GM12801 (cell line): ENCODE results near the gene USP24.
A peak's percentile ranks its signal among the peaks of the same experiment; 100 is the strongest.

ENCODE experiments used
- TF ChIP-seq, protein P1 (sequence below): IDR thresholded peaks from one replicate; pipeline ENCODE4 v1.5.1; 2011; ENCODE audit warnings: control low read depth; ENCODE audit not compliant: insufficient read length; ENCODE audit errors: extremely low read depth

The USP24 gene

DNA sequence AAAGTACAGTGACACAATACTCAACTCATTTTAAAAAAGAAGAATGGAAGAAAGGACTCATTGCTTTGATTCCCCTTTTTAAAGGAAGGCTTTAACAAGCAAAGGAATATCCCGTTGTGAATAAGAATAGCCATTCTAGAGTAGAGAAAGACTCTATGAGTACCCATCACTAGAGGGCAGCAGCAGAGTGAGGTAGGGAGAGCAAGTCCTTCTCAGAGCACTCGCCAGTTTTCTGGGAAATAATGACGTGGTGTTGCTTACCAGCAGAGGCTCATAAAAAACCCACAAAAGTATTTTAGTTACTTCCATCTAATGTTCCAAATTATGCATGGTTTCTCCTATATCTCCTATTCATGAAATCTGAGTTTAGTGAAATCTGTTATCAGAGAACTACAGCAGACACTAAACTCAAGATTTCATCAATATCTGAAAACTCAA is 74.6 kb downstream of the USP24 start:
- TF ChIP-seq, protein P1, sequence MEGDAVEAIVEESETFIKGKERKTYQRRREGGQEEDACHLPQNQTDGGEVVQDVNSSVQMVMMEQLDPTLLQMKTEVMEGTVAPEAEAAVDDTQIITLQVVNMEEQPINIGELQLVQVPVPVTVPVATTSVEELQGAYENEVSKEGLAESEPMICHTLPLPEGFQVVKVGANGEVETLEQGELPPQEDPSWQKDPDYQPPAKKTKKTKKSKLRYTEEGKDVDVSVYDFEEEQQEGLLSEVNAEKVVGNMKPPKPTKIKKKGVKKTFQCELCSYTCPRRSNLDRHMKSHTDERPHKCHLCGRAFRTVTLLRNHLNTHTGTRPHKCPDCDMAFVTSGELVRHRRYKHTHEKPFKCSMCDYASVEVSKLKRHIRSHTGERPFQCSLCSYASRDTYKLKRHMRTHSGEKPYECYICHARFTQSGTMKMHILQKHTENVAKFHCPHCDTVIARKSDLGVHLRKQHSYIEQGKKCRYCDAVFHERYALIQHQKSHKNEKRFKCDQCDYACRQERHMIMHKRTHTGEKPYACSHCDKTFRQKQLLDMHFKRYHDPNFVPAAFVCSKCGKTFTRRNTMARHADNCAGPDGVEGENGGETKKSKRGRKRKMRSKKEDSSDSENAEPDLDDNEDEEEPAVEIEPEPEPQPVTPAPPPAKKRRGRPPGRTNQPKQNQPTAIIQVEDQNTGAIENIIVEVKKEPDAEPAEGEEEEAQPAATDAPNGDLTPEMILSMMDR = peak; percentile 74

DNA sequence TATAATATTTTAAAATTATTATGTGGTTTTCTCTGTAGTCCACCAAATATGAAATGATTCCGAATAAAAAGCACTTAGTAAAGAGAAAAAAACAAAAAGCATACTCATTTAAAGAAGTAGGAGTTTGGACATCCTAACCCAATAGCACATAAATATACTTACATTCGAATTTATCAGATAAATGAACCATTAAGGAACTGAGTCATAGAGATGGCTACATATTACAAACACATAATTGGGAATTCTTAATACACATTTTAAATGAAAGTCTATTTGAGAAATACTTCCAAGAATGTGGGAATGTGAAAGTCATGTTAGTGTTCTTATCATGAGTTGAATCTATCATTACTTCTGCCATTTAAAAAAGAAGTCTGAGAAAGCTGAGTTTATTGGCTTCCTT is 75.0 kb downstream of the USP24 start:
- TF ChIP-seq, protein P1 = no peak

DNA sequence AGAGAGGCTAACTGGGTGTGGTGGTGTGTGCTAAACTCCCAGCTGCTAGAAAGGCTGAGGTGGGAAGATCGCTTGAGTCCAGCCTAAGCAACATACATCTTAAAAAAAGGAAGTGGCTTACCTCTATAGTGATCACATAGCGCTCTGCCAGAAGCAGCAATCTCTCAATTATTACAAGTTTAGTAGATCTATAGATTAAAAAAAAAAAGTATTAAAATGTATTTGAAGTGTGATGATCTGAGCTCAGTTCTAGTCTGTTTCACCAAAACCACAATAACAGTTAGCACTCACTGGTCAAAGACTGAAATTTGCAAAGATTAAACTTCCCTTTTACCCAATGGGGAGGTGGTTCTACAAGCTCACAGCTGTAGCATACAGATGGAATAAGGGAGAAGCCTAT is 76.3 kb downstream of the USP24 start:
- TF ChIP-seq, protein P1 = no peak

DNA sequence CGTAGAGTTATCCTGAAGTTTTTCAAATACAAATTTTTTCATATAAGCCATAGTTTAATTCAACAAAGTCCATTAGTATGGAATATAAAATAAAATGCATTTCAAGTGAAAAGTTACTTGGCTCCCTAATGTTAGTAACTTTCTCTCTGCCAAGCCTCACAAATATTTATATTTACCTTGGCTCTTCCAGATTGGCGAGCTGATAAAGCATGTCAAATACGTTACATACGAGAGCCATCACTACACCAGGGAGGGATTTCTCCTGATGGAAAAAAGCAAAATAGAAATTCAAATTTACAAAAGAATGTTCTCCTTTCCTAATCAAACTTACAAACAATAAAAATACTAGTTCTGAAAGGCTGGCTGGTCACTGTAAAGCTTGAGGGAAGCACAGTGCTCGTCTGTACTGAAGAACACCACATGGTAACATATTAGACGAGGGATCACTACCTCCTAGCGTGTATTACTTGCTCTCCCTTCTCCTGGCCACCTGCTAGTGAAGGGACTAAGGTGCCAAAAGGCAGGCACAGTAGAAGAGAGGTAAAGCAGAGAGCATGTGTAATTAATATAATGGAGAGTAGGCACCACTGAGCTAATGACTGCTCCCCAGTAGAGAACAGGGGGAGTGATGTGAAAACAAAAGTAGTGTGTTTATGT is 80.9 kb downstream of the USP24 start:
- TF ChIP-seq, protein P1 = no peak

DNA sequence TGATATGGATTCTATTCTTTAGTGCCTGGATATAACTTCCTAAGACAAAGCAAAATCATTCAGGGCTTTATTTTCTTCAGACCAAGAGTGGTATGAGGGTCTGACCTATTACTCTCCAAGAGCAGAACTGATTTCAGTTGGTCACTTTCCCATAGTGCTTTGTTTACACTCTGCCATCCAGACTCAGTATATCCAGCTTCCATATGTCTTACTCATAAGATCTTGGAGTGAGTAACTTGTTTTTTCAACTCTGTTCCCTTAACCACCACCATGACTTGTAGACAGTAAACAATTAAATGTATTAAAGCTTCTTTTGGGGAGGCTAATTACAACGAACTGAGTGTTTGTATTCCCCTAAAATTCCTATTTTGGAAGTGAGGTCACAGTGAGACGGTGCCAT is 83.4 kb downstream of the USP24 start:
- TF ChIP-seq, protein P1 = no peak

DNA sequence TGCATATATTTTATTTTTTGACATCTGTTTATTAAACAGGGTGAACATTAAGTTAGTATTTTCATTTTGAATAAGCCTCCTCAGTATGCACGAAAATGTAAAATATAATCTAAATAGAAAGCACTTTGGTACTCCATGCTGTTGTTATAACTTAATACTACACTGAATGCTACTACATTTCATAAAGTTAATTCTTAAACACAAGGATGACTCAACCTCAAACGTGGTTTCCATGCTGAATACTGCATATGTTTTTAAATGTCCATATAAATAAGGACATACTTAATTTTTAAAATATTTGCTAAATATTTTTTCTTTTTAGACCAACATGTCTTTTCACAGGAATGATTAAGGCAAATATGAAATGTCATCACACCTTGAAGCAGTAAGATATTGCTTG is 83.9 kb downstream of the USP24 start:
- TF ChIP-seq, protein P1 = no peak

DNA sequence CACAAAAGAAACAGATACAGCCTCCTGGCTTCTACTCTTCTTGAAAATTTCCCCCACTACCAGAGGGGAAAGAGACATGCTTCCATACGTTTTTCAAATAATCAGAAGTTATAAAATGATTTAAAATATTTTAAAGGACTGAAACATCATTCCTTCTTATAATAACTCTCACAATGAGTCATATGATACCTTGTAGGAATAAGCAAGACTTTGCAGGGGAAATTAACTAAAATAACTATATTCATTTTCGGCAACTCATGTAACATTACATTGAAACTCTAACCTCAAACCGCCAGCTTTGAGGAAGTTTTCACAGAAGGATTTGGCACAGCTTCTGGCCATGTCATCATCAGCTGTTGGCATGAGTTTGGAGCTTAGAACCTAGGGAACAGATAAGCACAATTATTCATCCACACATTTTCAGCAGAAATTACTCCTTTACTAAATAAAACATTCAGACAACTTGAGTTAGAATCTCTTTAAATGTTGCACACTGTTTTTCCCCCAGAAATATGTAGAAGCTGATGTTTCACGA is 85.9 kb downstream of the USP24 start:
- TF ChIP-seq, protein P1 = no peak
